Osteocyte (in vitro differentiated cells): ENCODE results near the gene VANGL1. TPM values are rescaled to one million over a fixed set of nuclear protein-coding genes. Genes with fewer than 3 reads are reported as not detected.
A peak's percentile ranks its signal among the peaks of the same experiment; 100 is the strongest.

Experiments
- DNase-seq: peaks from one replicate; pipeline ENCODE4 v3.0.0; 2021; ENCODE audit warnings: mixed read lengths; ENCODE audit not compliant: unreplicated experiment; ENCODE audit errors: extremely low spot score
- H3K27ac Mint-ChIP-seq: one replicate; pipeline ENCODE4 v1.8.0; 2021; ENCODE audit warnings: mild to moderate bottlenecking, mixed read lengths; ENCODE audit not compliant: unreplicated experiment
- H3K27me3 Mint-ChIP-seq: one replicate; pipeline ENCODE4 v1.8.0; 2021; ENCODE audit warnings: mixed read lengths; ENCODE audit not compliant: unreplicated experiment
- H3K36me3 Mint-ChIP-seq: one replicate; pipeline ENCODE4 v1.8.0; 2021; ENCODE audit warnings: mixed read lengths; ENCODE audit not compliant: unreplicated experiment
- H3K4me1 Mint-ChIP-seq: one replicate; pipeline ENCODE4 v1.8.0; 2021; ENCODE audit warnings: mixed read lengths; ENCODE audit not compliant: unreplicated experiment
- H3K4me3 Mint-ChIP-seq: one replicate; pipeline ENCODE4 v1.8.0; 2021; ENCODE audit warnings: mild to moderate bottlenecking, moderate library complexity, mixed read lengths; ENCODE audit not compliant: unreplicated experiment
- H3K9me3 Mint-ChIP-seq: one replicate; pipeline ENCODE4 v1.8.0; 2021; ENCODE audit warnings: mixed read lengths; ENCODE audit not compliant: unreplicated experiment
- CTCF ChIP-seq: fragments of 200-600 bp; sonication (generic); IDR thresholded peaks from 2 replicates; pipeline ENCODE4 v1.5.0; 2021; ENCODE audit warnings: antibody characterized with exemption, mild to moderate bottlenecking, moderate library complexity
- total RNA-seq: library from RNA; stranded (reverse); gene quantifications from 2 replicates; pipeline ENCODE4 v1.2.1, GENCODE V29; 2021

VANGL1 gene
- total RNA-seq, 1 donor from 2014 or later: 16.2 TPM

DNA sequence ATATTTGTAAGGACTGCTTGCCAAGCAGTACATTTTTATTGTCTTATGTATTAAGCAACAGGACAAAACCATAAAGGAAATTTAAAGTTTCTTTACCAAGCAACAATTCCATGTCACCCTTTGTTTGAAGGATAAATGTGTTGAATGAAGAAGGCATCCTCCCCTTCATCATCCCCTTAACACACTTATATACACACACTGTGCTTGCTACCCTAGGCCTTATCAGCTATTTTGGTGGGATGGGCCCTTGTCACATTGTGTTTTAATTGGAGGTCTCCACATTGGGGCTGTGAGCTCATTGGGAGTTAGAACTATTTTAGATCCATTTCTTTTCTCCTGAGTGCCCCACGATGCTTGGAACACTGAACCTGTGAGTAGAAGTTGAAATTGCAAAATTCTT is 1.9 kb downstream of the VANGL1 start:
- Mint-ChIP-seq H3K4me3 (peak overlapping the region; percentile 84), H3K27ac (no peak overlapping the region), H3K4me1 (peaks cover 12% of the 10 kb centered on the region), H3K9me3 (peaks cover 1% of the 10 kb centered on the region), H3K27me3 (peaks cover 1% of the 10 kb centered on the region), H3K36me3 (peaks cover 2% of the 10 kb centered on the region)
- no peak for DNase-seq
- no peak for TF ChIP-seq CTCF

DNA sequence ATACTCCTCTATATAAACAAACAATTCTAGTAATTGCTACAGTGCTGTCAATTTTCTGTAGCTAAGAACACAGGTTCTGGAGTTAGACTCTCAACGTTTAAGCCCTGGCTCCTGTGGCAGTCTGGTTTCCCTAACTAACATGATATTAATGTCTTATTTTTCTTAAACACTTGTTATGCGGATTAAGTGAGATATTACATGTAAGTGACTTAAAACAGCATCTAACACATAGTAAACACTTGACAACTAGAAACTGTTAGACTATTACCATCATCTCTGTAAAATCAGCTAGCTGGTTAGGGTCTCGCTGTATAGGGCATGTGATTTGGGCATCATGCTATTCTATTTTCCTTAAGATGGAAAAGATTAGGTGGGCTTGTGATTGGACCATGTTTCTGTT is 2.3 kb downstream of the VANGL1 start:
- H3K9me3 Mint-ChIP-seq: no peaks in the 10 kb centered on the region
- H3K27ac Mint-ChIP-seq: no peak overlapping the region
- H3K4me1 Mint-ChIP-seq: peaks cover 12% of the 10 kb centered on the region
- H3K27me3 Mint-ChIP-seq: no peaks in the 10 kb centered on the region
- H3K4me3 Mint-ChIP-seq: no peak overlapping the region
- TF ChIP-seq CTCF: no peak
- DNase-seq: no peak
- peaks cover 2% of the 10 kb centered on the region for H3K36me3 Mint-ChIP-seq

- no peaks in the 10 kb centered on the region for H3K9me3 Mint-ChIP-seq
- peaks cover 31% of the 10 kb centered on the region for H3K4me1 Mint-ChIP-seq
- no peak for TF ChIP-seq CTCF
- H3K4me3 Mint-ChIP-seq: no peak overlapping the region
- DNase-seq: no peak
- H3K27me3 Mint-ChIP-seq: no peaks in the 10 kb centered on the region
- no peak overlapping the region for H3K27ac Mint-ChIP-seq
- peaks cover 3% of the 10 kb centered on the region for H3K36me3 Mint-ChIP-seq
Measured at GRCh38 chr1:115647047-115647446, 5.3 kb downstream of the VANGL1 start.

- H3K27ac Mint-ChIP-seq: no peak overlapping the region
- H3K4me1 Mint-ChIP-seq: peaks cover 31% of the 10 kb centered on the region
- H3K4me3 Mint-ChIP-seq: no peak overlapping the region
- no peaks in the 10 kb centered on the region for H3K9me3 Mint-ChIP-seq
- no peak for DNase-seq
- H3K27me3 Mint-ChIP-seq: no peaks in the 10 kb centered on the region
- peaks cover 8% of the 10 kb centered on the region for H3K36me3 Mint-ChIP-seq
- TF ChIP-seq CTCF: no peak
Measured at GRCh38 chr1:115647507-115647906, 5.7 kb downstream of the VANGL1 start.

DNA sequence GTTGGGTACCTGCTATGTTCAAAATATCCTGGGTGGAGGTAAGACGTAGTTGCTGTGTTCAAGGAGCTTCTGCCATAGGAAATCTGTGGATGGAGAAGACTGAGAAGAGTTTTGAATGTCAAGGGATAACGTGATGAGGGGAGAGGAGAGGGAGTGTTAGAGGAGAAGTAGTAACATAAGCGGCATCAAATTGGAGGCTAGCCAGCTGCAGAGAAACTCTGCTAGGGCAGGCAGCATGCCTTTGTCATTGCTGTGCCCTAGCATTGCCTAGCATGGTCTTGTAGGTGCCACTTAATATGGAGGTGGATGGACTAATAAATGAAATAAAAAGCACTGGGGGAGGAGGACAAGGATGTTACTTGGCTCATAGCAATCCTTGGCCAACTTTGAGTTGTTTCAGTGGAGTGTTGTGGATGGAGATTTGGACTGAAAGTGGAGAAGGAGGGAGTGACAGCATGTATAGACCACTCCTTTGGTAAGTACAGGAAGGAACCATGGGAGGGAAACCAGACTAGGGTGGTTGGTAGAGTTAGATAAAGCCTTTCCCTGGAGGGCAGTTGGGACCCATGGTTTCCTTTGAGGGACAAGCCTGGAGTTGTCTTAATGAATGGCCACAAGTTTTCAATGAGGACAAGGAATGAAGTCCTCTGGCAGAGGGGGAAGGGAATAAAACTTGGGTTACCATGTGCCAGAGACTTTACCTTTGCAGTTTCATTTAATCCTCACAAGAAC is 6.3 kb downstream of the VANGL1 start:
- H3K27ac Mint-ChIP-seq: no peak overlapping the region
- no peaks in the 10 kb centered on the region for H3K27me3 Mint-ChIP-seq
- H3K36me3 Mint-ChIP-seq: peaks cover 11% of the 10 kb centered on the region
- H3K9me3 Mint-ChIP-seq: no peaks in the 10 kb centered on the region
- no peak for DNase-seq
- H3K4me1 Mint-ChIP-seq: peaks cover 26% of the 10 kb centered on the region
- TF ChIP-seq CTCF: no peak
- H3K4me3 Mint-ChIP-seq: no peak overlapping the region
